GM18520 (cell line): ENCODE results near the gene YARS2.
"Not testable (repeated sequence)": the region's sequence is repeated elsewhere in the genome, so short reads cannot be mapped to it uniquely, and the experiment has no call there.

Experiments used
- ATAC-seq: cut with Tn5 transposase; IDR thresholded peaks from one replicate; pipeline ENCODE4 v1.9.1; 2021; ENCODE audit not compliant: unreplicated experiment

YARS2 gene

GRCh38 chr12:32754111-32754510, 1.6 kb downstream of the YARS2 start:
- ATAC-seq, result no peak

GRCh38 chr12:32753605-32754004, 2.1 kb downstream of the YARS2 start:
- no peak for ATAC-seq

GRCh38 chr12:32743264-32743663, 12.4 kb downstream of the YARS2 start:
- ATAC-seq, result no peak

GRCh38 chr12:32742133-32742532, 13.6 kb downstream of the YARS2 start:
- no peak for ATAC-seq

GRCh38 chr12:32739279-32739678, 16.4 kb downstream of the YARS2 start:
- ATAC-seq, result no peak

GRCh38 chr12:32737715-32738114, 18.0 kb downstream of the YARS2 start:
- ATAC-seq, result no peak

- no peak for ATAC-seq
Observed at GRCh38 chr12:32736445-32736844, 19.3 kb downstream of the YARS2 start.

GRCh38 chr12:32734952-32735351, 20.7 kb downstream of the YARS2 start:
- ATAC-seq, result no peak

- no peak for ATAC-seq
Observed at GRCh38 chr12:32727237-32727636, 28.5 kb downstream of the YARS2 start.

GRCh38 chr12:32726286-32726685, 29.4 kb downstream of the YARS2 start:
- ATAC-seq, result no peak

GRCh38 chr12:32725308-32725707, 30.4 kb downstream of the YARS2 start:
- ATAC-seq, result not testable (repeated sequence)

- no peak for ATAC-seq
Observed at GRCh38 chr12:32718926-32719325, 36.8 kb downstream of the YARS2 start.

GRCh38 chr12:32714772-32715171, 40.9 kb downstream of the YARS2 start:
- no peak for ATAC-seq

GRCh38 chr12:32708926-32709325, 46.8 kb downstream of the YARS2 start:
- ATAC-seq, result no peak

GRCh38 chr12:32706335-32707024, 49.2 kb downstream of the YARS2 start:
- ATAC-seq, result no peak

GRCh38 chr12:32705783-32706182, 49.9 kb downstream of the YARS2 start:
- no peak for ATAC-seq

- no peak for ATAC-seq
Observed at GRCh38 chr12:32702946-32703345, 52.8 kb downstream of the YARS2 start.

GRCh38 chr12:32702473-32702872, 53.2 kb downstream of the YARS2 start:
- no peak for ATAC-seq

- not testable (repeated sequence) for ATAC-seq
Observed at GRCh38 chr12:32699437-32699836, 56.3 kb downstream of the YARS2 start.

GRCh38 chr12:32698285-32698684, 57.4 kb downstream of the YARS2 start:
- ATAC-seq, result no peak

- ATAC-seq, result no peak
Observed at GRCh38 chr12:32697445-32697844, 58.3 kb downstream of the YARS2 start.
